Gastrocnemius medialis (tissue), 4 donors: ENCODE results near the gene HLA-DQA2.

Experiments used
- POLR2A ChIP-seq, 2 donors: fragments of 450-650 bp; IDR thresholded peaks; one replicate each; pipeline ENCODE4 v1.6.1; 2017; ENCODE audit warnings: antibody characterized with exemption in 2 of 2, mild to moderate bottlenecking in 2 of 2, moderate library complexity in 2 of 2
- TF ChIP-seq, protein P1 (sequence below), 5 experiments: fragments of 450-650 bp in 3 of 5; fragments of 200-600 bp in 2 of 5; sonication (generic) in 2 of 5; IDR thresholded peaks in 4 of 5; conservative IDR thresholded peaks in 1 of 5; 1 replicate in 4 of 5; 2 replicates in 1 of 5; pipeline ENCODE4 v1.5.1; 2016 to 2019; ENCODE audit warnings: antibody characterized with exemption in 5 of 5, mild to moderate bottlenecking in 3 of 5, moderate library complexity in 3 of 5

DNA sequence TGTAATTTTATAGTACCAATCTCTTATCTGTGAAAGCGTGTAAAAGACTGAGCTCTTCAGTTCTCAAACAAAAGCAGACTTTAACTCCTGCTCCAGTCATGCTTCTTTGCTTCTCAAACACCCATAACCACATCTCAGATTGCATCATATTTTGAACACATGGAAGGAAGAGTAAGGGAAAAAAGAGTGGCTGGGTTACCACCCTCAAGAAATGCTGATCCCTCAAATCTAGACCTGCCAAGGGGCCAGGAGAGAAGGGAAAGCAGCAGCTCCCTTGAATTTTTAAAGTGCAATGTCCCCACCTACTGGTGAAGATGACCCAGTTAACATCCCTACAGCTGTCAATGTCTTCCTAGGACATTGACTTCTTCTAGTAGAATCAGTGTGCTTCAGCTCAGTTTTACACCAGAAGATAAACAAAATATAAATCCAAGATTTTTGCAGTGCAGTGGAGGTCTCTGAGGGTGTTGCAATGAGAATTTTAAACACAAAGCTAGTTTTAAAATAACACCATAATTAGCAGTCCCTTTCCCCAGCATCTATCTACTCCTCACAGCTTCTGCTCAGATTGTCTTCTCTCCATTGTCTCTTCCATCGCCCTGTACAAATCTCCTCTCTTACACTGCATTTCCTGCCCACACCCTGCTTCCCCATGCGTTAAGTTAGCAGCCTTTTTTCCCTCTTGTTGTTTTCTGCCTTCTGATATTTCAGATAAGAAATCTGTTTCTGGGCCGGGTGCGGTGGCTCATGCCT lies 44.8 kb downstream of the HLA-DQA2 start:
- TF ChIP-seq, protein P1, sequence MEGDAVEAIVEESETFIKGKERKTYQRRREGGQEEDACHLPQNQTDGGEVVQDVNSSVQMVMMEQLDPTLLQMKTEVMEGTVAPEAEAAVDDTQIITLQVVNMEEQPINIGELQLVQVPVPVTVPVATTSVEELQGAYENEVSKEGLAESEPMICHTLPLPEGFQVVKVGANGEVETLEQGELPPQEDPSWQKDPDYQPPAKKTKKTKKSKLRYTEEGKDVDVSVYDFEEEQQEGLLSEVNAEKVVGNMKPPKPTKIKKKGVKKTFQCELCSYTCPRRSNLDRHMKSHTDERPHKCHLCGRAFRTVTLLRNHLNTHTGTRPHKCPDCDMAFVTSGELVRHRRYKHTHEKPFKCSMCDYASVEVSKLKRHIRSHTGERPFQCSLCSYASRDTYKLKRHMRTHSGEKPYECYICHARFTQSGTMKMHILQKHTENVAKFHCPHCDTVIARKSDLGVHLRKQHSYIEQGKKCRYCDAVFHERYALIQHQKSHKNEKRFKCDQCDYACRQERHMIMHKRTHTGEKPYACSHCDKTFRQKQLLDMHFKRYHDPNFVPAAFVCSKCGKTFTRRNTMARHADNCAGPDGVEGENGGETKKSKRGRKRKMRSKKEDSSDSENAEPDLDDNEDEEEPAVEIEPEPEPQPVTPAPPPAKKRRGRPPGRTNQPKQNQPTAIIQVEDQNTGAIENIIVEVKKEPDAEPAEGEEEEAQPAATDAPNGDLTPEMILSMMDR (IDR thresholded peaks at IDR 0.05 in 4 of 5, conservative IDR thresholded peaks at IDR 0.05 in 1 of 5) = peak in 2 of 5 experiments; percentile 27 to 33
- TF ChIP-seq POLR2A (IDR thresholded peaks at IDR 0.05) = no peak
